LNCAP (cell line): Measurements from ENCODE around the gene DBF4B.

Experiments
- CTCF ChIP-seq: fragments of 450-650 bp; IDR thresholded peaks from 2 replicates; pipeline ENCODE4 v1.5.1; 2017; ENCODE audit warnings: mild to moderate bottlenecking

DBF4B gene

DNA sequence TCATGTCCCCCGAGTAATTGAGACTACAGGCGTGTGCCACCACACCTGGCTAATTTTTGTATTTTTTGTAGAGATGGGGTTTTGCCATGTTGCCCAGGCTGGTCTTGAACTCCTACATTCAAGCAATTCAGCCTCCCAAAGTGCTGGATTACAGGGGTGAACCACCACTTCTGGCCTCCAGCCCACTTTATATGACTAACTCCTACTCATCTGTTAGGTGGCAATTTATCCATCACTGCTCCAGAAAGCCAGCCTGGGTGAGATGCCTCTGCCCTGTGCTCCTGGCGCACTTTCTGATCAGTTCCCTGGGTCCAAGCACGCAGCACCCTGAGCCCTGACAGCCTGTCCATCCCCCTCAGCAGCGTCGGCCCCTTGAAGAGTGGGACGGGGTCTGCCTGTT, 79.7 kb downstream of the DBF4B start:
- TF ChIP-seq CTCF: no peak

DNA sequence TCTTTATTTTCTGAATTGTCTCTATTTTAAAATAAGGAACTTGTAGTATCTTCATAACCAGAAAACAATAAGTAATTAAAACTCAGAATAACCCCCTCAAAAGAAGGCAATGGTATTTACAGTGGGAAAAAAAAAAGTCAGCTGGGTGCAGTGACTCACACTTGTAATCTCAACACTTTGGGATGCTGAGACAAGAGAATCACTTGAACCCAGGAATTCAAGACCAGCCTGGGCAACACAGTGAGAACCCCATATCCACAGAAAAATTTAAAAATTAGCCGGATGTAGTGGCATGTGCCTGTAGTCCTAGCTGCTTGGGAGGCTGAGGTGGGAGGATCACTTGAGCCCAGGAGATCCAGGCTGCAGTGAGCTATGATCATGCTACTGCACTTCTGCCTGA, 83.8 kb downstream of the DBF4B start:
- no peak for TF ChIP-seq CTCF

GRCh38 chr17:44793885-44794842, 85.7 kb downstream of the DBF4B start:
- no peak for TF ChIP-seq CTCF

GRCh38 chr17:44794851-44795413, 86.5 kb downstream of the DBF4B start:
- TF ChIP-seq CTCF: no peak

DNA sequence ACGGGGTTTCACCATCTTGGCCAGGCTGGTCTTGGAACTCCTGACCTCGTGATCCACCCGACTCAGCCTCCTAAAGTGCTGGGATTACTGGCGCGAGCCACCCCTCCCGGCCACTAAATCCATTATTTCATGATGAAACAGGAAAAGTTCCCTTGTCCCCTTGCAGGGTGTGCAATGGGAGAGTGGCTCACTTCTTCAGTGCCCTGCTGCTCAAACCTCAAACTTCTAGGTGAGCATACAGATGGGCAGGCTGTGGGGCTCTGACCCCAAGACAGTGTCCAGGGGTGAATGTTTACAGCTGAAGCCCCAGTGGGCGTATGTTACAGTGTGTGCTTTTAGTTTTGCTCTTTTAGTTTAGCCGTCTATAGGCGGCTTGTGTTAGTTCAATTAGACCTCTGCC, 87.0 kb downstream of the DBF4B start:
- TF ChIP-seq CTCF: no peak

DNA sequence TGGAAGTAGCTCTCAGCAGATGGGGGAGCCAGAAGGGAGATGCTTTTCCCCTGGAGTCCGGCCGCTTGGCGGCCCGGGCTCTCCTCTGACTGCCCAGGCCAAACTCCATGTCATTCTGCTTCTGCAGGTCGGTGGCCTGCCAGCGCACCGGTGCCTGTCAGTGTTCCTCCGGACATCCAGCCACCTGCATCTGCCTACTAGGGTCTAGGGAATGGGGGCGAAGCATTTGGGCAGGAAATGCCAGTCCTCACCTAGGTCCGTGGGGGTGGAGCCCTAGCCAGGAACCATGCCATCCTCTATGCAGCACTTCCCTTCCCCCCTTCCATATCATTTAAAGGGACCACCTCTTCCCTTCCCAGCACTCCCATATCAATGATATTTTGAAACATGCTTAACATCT, 87.5 kb downstream of the DBF4B start:
- TF ChIP-seq CTCF: no peak

DNA sequence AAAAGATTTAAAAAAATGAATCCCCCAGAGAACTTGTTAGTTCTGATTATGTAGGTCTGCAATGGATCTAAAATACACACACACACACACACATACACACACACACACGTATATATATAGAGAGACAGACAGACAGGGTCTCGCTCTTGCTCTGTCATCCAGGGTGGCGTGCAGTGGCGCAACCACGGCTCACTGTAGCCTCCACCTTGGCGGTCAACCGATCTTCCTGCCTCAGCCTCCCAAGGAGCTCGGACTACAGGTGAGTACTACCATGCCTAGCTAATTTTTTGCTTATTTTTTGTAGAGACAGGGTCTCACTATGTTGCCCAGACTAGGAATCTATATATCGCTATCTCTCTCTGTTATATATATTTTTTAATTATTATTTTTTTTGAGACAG, 88.3 kb downstream of the DBF4B start:
- no peak for TF ChIP-seq CTCF
